Testis (tissue), 2 donors: ENCODE results near the gene KRTAP20-2.

ENCODE experiments used
- POLR2A ChIP-seq: fragments of 450-650 bp; IDR thresholded peaks from one replicate; pipeline ENCODE4 v1.6.1; 2017; ENCODE audit warnings: antibody characterized with exemption, mild to moderate bottlenecking, moderate library complexity
- TF ChIP-seq, protein P1 (sequence below), 3 experiments: fragments of 450-650 bp in 2 of 3; fragments of 200-600 bp in 1 of 3; sonication (generic) in 1 of 3; IDR thresholded peaks; one replicate each; pipeline ENCODE4 v1.5.1; 2016 to 2019; ENCODE audit warnings: antibody characterized with exemption in 3 of 3, mild to moderate bottlenecking in 2 of 3, moderate library complexity in 1 of 3

DNA sequence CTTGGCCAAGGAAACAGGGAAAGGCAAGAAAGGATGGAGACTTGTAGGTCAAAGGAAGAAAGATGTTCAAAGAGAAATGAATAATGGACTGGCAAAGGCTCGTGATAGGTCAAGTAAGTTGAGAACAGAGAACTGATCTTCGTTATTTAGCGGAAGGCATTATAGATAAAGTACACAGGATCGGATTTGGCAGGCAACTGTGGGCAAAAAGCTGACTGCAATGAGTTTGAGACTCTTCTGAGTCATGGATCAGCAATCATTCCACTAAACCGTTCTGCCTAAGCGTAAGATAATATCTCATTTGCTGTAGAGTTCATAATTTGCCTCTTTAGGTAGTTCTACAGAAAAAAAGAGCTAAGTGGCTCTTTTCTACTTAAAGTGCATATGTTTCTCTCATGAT is 49.5 kb downstream of the KRTAP20-2 start:
- no peak for TF ChIP-seq POLR2A
- TF ChIP-seq, protein P1, sequence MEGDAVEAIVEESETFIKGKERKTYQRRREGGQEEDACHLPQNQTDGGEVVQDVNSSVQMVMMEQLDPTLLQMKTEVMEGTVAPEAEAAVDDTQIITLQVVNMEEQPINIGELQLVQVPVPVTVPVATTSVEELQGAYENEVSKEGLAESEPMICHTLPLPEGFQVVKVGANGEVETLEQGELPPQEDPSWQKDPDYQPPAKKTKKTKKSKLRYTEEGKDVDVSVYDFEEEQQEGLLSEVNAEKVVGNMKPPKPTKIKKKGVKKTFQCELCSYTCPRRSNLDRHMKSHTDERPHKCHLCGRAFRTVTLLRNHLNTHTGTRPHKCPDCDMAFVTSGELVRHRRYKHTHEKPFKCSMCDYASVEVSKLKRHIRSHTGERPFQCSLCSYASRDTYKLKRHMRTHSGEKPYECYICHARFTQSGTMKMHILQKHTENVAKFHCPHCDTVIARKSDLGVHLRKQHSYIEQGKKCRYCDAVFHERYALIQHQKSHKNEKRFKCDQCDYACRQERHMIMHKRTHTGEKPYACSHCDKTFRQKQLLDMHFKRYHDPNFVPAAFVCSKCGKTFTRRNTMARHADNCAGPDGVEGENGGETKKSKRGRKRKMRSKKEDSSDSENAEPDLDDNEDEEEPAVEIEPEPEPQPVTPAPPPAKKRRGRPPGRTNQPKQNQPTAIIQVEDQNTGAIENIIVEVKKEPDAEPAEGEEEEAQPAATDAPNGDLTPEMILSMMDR (IDR thresholded peaks at IDR 0.05) = no peak
